GM12865 (cell line): Measurements from ENCODE around the gene PELI2.

ENCODE experiments used
- DNase-seq: peaks from one replicate; pipeline ENCODE4 v3.0.0; 2010; ENCODE audit warnings: low read depth
- H3K4me3 ChIP-seq: 2 replicates; pipeline ENCODE4 v1.5.1; 2011; ENCODE audit warnings: mild to moderate bottlenecking, low read depth, low read length, control low read depth
- CTCF ChIP-seq: IDR thresholded peaks from 2 replicates; pipeline ENCODE4 v1.5.1; 2011; ENCODE audit warnings: low read length, control low read depth, low read depth, inconsistent platforms; ENCODE audit not compliant: insufficient read depth; ENCODE audit errors: missing control alignments

Gene PELI2

GRCh38 chr14:56137849-56138248 is 19.6 kb downstream of the PELI2 start:
- no peak overlapping the region for H3K4me3 ChIP-seq
- no peak for TF ChIP-seq CTCF
- no peak for DNase-seq

GRCh38 chr14:56138928-56139327 is 20.7 kb downstream of the PELI2 start:
- no peak for TF ChIP-seq CTCF
- no peak for DNase-seq
- no peak overlapping the region for H3K4me3 ChIP-seq

DNA sequence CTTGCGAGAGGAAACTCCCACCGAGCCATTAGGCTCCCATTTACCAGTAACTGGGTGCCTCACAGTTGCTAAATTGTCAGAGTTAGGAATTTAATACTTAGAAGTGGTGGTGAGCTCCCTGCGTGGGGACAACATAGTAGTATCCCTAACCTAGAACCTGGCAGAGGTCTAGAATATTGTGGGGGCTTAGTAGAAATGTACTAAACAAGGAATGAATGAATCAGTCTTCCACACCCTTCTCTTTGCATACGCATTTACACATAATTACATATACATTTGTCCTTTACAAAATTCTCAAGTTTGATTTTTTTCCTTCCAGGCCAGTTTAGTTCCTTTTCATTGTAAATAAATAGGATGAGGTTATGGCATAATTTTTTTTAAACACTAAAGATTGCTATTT is 24.1 kb downstream of the PELI2 start:
- no peak for DNase-seq
- no peak for TF ChIP-seq CTCF
- no peak overlapping the region for H3K4me3 ChIP-seq

- H3K4me3 ChIP-seq: no peak overlapping the region
- no peak for DNase-seq
- TF ChIP-seq CTCF: no peak
These were observed 24.8 kb downstream of the PELI2 start for GRCh38 chr14:56143025-56143424.

- TF ChIP-seq CTCF: no peak
- no peak for DNase-seq
- H3K4me3 ChIP-seq: no peak overlapping the region
These were observed 26.0 kb downstream of the PELI2 start for GRCh38 chr14:56144176-56144575.

DNA sequence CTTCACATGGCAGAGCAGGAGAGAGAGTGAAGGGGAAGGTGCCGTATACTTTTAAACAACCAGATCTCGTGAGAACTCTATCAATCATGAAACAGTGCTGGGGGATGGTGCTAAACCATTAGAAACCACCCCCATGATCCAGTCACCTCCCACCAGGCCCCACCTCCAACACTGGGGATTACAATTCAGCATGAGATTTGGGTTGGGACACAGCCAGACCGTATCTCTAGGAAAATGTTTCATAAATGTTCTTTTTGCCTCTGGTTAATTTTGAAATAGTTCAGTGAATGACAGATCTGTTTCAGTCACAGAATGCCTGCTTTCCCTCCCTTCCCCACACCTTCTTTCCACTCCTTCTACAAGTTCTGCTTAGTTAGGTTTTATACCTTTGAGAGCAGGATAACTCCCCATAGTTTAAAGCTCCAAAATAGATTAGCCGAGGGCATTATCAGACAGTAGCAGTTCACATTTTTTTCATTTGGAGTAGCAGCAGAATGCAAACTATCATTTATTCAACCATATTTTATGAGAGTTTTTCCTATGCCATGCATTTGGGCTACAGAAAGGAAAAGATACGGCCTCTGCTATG is 27.1 kb downstream of the PELI2 start:
- DNase-seq: no peak
- no peak for TF ChIP-seq CTCF
- H3K4me3 ChIP-seq: no peak overlapping the region

DNA sequence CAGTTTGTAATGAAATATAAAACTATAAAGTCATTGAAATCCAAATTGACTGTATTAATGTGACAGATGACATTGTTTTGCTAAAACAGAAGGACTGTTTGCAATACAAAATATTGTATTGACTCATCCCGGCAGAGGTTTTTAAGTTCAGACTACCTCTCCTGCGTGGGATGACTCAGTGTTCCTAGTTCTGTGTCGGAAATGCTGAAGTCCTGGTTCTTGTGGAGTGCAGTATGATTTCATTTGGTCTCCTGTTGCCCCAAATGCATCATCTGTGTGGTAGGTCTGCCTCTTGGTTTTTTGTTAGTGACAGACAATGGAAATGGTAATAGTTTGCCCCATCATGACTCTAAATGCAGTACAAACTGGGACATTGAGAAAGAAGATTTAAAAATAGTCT is 27.8 kb downstream of the PELI2 start:
- no peak overlapping the region for H3K4me3 ChIP-seq
- no peak for TF ChIP-seq CTCF
- DNase-seq: peak; percentile 12
